C4-2B (cell line): ENCODE measurements around the gene INTS14.
A peak's percentile ranks its signal among the peaks of the same experiment; 100 is the strongest.
"Not testable (repeated sequence)": the region's sequence is repeated elsewhere in the genome, so short reads cannot be mapped to it uniquely, and the experiment has no call there.

Experiments
- H3K27ac ChIP-seq: fragments of 450-650 bp; 2 replicates; pipeline ENCODE4 v1.5.1; 2017
- ZFX ChIP-seq: fragments of 450-650 bp; IDR thresholded peaks from 2 replicates; pipeline ENCODE4 v1.6.1; 2017
- TF ChIP-seq, protein P1 (sequence below): fragments of 450-650 bp; conservative IDR thresholded peaks from 2 replicates; pipeline ENCODE4 v1.5.1; 2017; ENCODE audit warnings: mild to moderate bottlenecking

INTS14 gene

DNA sequence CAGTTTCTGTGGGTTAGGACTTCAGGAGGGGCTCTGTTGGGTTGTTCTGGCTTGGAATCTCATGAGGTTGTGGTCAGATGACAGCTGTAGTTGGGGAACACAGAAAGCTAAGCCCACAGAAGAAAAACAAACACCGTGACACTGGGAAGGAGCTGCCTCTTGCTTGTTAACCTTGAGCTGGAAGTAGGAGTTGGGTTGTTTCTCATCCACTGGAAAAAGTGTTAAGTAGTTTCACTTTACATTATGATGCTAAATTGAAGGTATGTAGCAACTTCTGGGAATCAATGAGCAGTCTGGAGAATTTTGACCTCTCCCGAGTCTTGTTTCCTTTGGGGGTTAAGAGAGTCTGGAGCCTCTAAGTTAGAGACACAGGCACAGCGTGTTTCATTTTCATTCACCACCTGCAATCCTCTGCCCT is 60.2 kb downstream of the INTS14 start:
- TF ChIP-seq, protein P1, sequence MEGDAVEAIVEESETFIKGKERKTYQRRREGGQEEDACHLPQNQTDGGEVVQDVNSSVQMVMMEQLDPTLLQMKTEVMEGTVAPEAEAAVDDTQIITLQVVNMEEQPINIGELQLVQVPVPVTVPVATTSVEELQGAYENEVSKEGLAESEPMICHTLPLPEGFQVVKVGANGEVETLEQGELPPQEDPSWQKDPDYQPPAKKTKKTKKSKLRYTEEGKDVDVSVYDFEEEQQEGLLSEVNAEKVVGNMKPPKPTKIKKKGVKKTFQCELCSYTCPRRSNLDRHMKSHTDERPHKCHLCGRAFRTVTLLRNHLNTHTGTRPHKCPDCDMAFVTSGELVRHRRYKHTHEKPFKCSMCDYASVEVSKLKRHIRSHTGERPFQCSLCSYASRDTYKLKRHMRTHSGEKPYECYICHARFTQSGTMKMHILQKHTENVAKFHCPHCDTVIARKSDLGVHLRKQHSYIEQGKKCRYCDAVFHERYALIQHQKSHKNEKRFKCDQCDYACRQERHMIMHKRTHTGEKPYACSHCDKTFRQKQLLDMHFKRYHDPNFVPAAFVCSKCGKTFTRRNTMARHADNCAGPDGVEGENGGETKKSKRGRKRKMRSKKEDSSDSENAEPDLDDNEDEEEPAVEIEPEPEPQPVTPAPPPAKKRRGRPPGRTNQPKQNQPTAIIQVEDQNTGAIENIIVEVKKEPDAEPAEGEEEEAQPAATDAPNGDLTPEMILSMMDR, result no peak
- no peak overlapping the region; the same call in 1 of the 2 replicates for H3K27ac ChIP-seq

DNA sequence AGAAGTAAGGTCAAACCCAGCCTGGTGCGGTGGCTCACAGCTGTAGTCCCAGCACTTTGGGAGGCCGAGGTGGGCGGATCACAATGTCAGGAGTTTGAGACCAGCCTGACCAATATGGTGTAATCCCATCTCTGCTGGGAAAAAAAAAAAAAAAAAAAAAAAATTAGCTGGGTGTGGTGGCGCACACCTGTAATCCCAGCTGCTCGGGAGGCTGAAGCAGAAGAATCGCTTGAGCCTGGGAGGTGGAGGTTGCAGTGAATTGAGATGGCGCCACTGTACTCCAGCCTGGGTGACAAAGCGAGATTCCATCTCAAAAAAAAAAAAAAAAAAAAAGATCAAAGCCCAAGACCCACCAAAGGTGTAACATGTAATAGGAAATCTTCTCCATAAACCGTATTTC is 61.6 kb downstream of the INTS14 start:
- not testable (repeated sequence) for H3K27ac ChIP-seq

DNA sequence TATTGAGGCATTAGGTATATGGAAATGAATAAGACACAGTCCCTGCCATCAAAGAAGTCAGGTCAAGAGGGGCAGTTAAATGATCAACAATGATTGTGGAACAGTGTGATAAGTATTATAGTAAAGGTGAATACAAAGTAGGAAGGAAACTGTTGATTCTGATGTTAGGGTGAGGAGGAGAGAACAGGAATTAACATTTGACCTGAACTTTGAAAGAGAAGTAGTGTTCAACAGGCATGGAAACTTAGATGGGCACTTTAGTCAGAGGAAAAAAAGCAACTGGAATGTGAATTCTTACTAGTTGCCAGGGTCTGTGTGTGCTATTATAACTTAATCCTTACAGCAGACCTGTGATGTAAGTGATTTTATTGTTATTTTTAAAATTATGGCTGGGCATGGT is 63.1 kb downstream of the INTS14 start:
- TF ChIP-seq, protein P1, result no peak
- no peak for TF ChIP-seq ZFX
- no peak overlapping the region for H3K27ac ChIP-seq

DNA sequence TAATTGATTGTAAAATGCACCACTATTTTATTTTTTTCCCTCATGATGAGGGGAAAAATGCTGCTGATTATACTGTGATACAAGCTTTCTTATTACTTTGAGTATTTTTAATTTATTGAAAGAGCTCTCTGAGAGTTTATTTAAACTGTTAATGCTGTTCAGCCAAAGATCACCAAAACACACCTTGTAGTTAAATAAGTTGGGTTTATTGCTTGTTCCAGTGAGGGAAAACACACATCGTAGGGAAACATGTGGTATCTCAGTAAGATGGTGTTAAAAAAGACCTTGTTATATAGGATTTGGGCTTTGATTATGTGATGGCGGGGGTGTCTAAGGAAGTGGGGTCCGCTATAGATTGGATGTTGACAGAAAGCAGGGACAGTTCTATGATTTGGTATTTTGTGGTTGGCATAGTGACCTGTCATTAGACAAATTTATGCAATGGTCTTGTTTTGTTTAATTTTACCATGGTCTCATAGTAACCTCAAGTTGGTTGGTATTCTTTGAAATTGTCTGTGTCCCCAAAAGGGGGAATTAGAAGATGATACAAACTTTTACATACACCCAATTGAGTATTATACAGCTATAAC is 69.6 kb downstream of the INTS14 start:
- TF ChIP-seq, protein P1, result no peak
- no peak for TF ChIP-seq ZFX

DNA sequence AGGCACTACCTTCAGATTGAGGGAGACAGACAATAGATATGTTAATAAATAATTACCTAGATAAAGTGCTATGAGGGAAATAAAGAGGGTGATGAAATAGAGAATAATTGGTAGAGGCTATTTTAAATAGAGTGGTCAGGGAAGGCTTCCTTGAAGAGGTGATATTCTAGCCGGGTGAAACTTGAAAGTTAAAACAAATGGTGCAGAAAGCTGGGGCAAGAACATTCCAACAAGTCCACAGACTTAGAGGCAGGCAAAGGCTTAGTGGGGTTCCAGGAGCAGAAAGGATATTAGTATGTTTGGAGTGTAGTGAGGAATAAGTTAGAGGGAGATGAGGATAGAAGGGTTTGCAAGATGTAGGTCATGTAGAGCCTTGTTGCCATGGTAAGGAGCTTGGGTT is 70.6 kb downstream of the INTS14 start:
- H3K27ac ChIP-seq, result no peak overlapping the region
- no peak for TF ChIP-seq ZFX
- TF ChIP-seq, protein P1, result no peak

More for the DNA sequence above, 69.6 kb downstream of the INTS14 start:
- no peak overlapping the region for H3K27ac ChIP-seq

DNA sequence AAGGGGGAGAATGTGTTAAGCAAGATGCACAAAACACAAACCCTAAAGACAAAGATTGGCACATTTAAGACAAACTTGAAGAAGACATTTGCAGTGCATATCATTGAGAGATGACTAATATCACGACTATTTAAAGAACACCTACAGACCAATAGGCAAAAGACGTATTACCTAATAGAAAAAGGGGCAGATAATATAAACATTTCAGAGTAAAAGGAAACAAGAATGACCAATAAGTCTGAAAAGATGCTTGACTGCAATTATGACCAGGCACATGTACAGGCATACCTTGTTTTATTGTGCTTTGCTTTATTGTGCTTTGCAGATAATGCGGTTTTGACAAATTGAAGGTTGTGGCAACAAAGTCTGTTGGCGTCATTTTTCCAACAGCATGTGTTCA is 75.7 kb downstream of the INTS14 start:
- TF ChIP-seq, protein P1, result no peak
- TF ChIP-seq ZFX, result no peak
- no peak overlapping the region for H3K27ac ChIP-seq

DNA sequence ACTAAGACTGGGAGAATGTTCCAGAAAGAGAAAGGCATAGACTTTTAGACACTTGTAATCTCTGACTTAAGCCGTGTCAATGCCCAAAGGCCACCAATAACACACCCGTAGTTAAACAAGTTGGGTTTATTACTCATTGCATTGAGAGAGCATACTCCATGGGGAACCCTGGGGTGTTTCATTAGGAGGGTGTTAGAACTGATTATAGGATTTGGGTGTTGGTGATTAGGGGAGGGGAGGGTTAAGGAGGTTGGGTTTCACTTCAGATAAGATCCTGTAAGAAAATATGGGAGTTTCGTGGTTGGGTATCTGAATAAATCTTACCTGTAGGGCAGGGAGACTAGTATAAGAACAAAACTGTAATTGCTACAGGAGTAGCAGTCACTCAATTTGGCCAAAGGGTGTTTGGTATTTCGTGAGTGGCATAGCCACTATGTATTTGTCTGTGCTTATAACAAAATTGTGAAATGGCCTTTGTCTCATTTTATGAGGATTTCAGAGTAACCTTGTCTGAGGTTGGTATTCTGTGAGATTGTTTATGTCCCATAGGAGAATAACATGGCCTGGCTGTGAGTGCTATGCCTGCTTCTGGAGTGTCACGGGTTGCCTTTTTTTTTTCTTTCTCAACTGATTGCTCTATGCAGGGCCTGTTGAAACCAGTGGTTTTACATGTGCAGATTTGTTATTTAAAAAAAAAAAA is 77.7 kb downstream of the INTS14 start:
- peak overlapping the region; percentile 71 for H3K27ac ChIP-seq
- TF ChIP-seq, protein P1, result no peak
- no peak for TF ChIP-seq ZFX

DNA sequence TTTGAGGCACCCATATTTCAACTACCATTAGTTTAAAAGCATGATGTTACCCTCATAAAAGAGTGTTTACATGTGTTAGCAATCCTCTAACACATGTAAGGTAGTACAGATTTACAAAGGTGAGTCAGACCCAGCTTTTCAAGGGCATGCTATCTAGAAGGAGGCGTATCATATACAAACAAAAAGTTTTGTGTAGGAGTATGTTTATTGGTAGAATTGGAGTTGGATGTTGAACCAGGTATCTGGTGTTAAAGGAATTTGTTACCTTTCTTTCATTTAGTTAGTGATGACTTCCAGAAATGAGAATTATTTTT is 78.2 kb downstream of the INTS14 start:
- no peak overlapping the region; the same call in 1 of the 2 replicates for H3K27ac ChIP-seq
- TF ChIP-seq, protein P1, result no peak
- no peak for TF ChIP-seq ZFX
